Glutamatergic neuron (in vitro differentiated cells): ENCODE data around the gene NFKB1. TPM values are rescaled to one million over a fixed set of nuclear protein-coding genes. Genes with fewer than 3 reads are reported as not detected.
"Not testable (repeated sequence)": the region's sequence is repeated elsewhere in the genome, so short reads cannot be mapped to it uniquely, and the experiment has no call there.

Experiments used
- DNase-seq: peaks from one replicate; pipeline ENCODE4 v3.0.0; 2022
- H3K27ac Mint-ChIP-seq: one replicate; pipeline ENCODE4 v1.8.0; 2020; ENCODE audit warnings: mild to moderate bottlenecking, mixed read lengths, inconsistent platforms; ENCODE audit not compliant: unreplicated experiment
- H3K27me3 Mint-ChIP-seq: one replicate; pipeline ENCODE4 v1.8.0; 2020; ENCODE audit warnings: mild to moderate bottlenecking, moderate library complexity, mixed read lengths, inconsistent platforms; ENCODE audit not compliant: unreplicated experiment
- H3K36me3 Mint-ChIP-seq: one replicate; pipeline ENCODE4 v1.8.0; 2020; ENCODE audit warnings: mild to moderate bottlenecking, mixed read lengths, inconsistent platforms; ENCODE audit not compliant: unreplicated experiment
- H3K4me1 Mint-ChIP-seq: one replicate; pipeline ENCODE4 v1.8.0; 2020; ENCODE audit warnings: mild to moderate bottlenecking, low read depth, mixed read lengths, inconsistent platforms; ENCODE audit not compliant: unreplicated experiment
- H3K4me3 Mint-ChIP-seq: one replicate; pipeline ENCODE4 v1.8.0; 2020; ENCODE audit warnings: mild to moderate bottlenecking, mixed read lengths, inconsistent platforms; ENCODE audit not compliant: unreplicated experiment
- H3K9me3 Mint-ChIP-seq: one replicate; pipeline ENCODE4 v1.8.0; 2020; ENCODE audit warnings: mild to moderate bottlenecking, moderate library complexity, mixed read lengths, inconsistent platforms; ENCODE audit not compliant: unreplicated experiment
- total RNA-seq: library from RNA; stranded (reverse); fragmentation: NEBNext Ultra II Directional; extraction: Animal tissue kit (Norgen Biotek cat#: 25700); gene quantifications from one replicate; pipeline ENCODE4 v1.2.1, GENCODE V29; 2021; ENCODE audit not compliant: unreplicated experiment
- TF ChIP-seq, protein P1 (sequence below): fragments of 200-600 bp; sonication (generic); IDR thresholded peaks from one replicate; pipeline ENCODE4 v1.5.0; 2021; ENCODE audit not compliant: partially characterized antibody, unreplicated experiment

NFKB1 gene
- total RNA-seq, 1 donor from 2014 or later, result 3.2 TPM

DNA sequence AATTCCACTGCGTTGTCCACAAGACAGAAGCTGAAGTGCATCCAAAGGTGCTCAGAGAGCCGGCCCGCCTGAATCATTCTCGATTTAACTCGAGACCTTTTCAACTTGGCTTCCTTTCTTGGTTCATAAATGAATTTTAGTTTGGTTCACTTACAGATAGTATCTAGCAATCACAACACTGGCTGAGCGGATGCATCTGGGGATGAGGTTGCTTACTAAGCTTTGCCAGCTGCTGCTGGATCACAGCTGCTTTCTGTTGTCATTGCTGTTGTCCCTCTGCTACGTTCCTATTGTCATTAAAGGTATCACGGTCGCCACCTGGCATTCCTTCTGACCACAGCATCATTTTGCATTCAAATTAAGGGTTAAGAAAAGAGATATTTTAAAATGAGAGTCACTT lies 115.5 kb downstream of the NFKB1 start:
- DNase-seq, result peak; percentile 38
- TF ChIP-seq, protein P1, sequence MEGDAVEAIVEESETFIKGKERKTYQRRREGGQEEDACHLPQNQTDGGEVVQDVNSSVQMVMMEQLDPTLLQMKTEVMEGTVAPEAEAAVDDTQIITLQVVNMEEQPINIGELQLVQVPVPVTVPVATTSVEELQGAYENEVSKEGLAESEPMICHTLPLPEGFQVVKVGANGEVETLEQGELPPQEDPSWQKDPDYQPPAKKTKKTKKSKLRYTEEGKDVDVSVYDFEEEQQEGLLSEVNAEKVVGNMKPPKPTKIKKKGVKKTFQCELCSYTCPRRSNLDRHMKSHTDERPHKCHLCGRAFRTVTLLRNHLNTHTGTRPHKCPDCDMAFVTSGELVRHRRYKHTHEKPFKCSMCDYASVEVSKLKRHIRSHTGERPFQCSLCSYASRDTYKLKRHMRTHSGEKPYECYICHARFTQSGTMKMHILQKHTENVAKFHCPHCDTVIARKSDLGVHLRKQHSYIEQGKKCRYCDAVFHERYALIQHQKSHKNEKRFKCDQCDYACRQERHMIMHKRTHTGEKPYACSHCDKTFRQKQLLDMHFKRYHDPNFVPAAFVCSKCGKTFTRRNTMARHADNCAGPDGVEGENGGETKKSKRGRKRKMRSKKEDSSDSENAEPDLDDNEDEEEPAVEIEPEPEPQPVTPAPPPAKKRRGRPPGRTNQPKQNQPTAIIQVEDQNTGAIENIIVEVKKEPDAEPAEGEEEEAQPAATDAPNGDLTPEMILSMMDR, result no peak
- Mint-ChIP-seq H3K9me3 (peaks cover 7% of the 10 kb centered on the region), H3K27me3 (no peaks in the 10 kb centered on the region), H3K27ac (peak overlapping the region; percentile 18), H3K36me3 (no peaks in the 10 kb centered on the region), H3K4me3 (no peak overlapping the region), H3K4me1 (peaks cover 19% of the 10 kb centered on the region)

DNA sequence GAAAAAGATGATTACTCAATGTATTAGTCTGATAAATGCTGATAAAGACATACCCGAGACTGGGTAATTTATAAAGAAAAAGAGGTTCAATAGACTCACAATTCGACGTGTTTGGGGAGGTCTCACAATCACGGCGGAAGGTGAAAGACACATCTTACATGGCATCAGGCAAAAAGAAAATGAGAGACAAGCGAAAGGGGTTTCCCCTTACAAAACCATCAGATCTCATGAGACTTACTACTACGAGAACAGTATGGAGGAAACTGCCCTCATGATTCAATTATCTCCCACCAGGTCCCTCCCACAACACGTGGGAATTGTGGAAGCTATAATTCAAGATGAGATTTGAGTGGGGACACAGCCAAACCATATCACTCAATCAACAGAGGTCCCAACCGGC lies 117.9 kb downstream of the NFKB1 start:
- not testable (repeated sequence) for H3K4me3 Mint-ChIP-seq, H3K27me3 Mint-ChIP-seq, DNase-seq, H3K9me3 Mint-ChIP-seq, H3K27ac Mint-ChIP-seq, H3K36me3 Mint-ChIP-seq
- H3K4me1 Mint-ChIP-seq, result peaks cover 19% of the 10 kb centered on the region

DNA sequence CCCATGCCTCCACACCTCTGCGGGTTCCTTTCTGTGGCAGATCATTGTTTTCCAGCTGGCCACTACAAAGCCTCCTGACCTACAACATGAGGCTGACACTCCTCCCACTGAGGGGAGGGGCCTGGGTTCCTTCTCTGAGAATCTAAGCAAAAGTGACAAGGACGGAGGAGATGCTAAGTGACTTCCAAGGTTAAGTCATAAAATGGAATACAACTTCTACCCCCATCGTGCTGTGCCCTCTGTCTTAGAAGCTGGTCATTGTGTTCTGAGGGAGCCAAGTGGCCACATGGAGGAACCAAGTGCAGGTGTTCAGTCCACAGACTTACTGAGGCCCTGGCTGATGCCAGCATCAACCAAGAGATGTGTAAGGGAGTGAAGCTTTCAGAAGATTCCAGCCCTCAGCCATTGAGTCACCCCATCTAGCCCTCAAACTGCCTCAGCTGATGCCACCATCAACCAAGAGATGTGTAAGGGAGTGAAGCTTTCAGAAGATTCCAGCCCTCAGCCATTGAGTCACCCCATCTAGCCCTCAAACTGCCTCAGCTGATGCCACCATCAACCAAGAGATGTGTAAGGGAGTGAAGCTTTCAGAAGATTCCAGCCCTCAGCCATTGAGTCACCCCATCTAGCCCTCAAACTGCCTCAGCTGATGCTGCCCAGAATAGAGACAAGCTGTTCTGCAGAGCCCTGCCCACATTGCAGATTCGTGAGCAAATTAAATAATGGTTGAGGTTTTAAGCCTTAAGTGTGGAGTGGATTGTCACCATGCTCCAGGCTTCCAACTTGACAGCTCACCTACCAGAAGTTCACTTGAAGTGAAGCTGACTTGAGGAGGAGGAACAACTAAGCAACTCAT lies 118.8 kb downstream of the NFKB1 start:
- not testable (repeated sequence) for H3K27me3 Mint-ChIP-seq, H3K4me3 Mint-ChIP-seq, H3K36me3 Mint-ChIP-seq, DNase-seq, H3K9me3 Mint-ChIP-seq, H3K27ac Mint-ChIP-seq
- H3K4me1 Mint-ChIP-seq, result peaks cover 17% of the 10 kb centered on the region

DNA sequence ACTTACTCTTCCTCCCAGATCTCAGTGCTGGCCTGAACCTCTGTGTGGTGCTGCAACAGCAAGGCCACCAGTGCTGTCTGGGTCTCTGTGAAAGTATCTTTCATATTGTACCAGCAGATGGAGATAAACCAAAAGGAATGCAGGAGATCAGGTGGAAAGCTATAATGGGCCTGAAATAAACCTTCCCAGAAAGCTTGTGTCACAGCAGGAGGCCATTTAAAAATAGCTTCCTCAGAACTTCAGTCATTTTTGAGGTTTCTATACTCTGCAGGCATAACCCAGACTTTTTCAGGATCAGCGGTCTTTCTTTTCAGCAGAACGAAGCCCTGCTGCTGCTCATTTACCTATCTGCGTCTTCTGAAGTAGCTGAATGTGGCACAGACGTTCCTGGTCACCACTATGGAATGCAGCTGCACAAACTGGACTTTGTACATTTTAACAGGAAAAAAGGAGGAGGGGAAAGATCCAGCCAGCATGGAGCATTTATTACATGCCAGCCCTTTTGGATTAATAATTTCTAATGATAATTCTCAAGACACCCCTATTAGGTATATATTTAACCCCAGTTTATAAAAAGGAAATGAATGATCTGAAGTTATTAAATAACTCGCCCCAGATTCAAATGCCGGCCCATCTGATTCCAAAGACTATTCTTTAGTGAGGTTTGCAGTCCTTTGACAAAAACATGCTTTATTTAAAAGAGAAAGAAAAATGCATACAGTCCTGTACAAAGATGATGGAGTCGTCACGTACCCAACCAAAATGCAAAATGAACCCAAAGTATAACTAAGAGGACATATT lies 119.7 kb downstream of the NFKB1 start:
- no peak overlapping the region for H3K4me3 Mint-ChIP-seq

DNA sequence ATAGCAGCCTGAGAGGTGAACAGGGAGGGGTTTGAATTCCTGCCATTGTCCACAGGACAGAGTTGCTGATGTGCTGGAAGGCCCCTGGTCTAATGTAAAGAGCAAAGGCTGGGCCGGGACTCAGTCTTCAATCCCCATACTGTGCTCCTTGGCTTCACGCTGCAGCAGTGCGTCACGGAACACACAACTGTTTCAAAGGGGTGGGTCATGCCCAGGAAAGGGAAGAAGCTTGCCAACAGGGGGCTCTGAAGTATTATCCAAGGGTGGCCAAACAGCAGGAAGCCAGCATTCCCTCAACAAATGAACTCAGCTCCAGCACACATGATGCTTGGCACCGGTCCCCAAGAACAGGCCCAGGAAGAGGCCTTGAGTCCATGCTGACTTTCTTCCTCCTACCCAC lies 122.5 kb downstream of the NFKB1 start:
- Mint-ChIP-seq H3K27ac (no peak overlapping the region), H3K27me3 (peaks cover 4% of the 10 kb centered on the region), H3K9me3 (peaks cover 2% of the 10 kb centered on the region), H3K4me3 (no peak overlapping the region), H3K36me3 (no peaks in the 10 kb centered on the region), H3K4me1 (peaks cover 4% of the 10 kb centered on the region)
- no peak for DNase-seq
- TF ChIP-seq, protein P1, result no peak

More for the DNA sequence above, 119.7 kb downstream of the NFKB1 start:
- no peak for DNase-seq
- H3K27ac Mint-ChIP-seq, result no peak overlapping the region
- TF ChIP-seq, protein P1, result no peak
- no peaks in the 10 kb centered on the region for H3K36me3 Mint-ChIP-seq
- peaks cover 5% of the 10 kb centered on the region for H3K9me3 Mint-ChIP-seq
- peaks cover 13% of the 10 kb centered on the region for H3K4me1 Mint-ChIP-seq
- H3K27me3 Mint-ChIP-seq, result peaks cover 4% of the 10 kb centered on the region

DNA sequence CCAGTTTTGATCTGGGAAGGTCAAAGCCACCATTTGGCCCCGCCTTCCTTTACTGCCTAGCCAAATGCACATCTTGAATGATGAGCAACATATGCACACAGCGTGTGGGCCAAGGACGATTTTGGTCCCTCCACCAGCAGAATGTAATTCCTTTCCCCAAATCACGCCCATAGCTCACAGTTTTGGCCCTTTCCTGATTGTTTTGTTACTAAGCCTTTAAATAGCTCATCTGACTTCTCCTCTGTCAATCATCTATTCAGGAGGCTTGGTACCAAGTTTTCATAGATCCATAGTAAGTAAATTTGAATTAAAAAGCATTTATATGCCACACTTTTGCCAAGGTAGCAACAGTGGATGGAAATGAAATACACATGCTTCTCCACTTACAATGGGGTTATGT lies 123.3 kb downstream of the NFKB1 start:
- peaks cover 4% of the 10 kb centered on the region for H3K27me3 Mint-ChIP-seq
- TF ChIP-seq, protein P1, result no peak
- DNase-seq, result no peak
- H3K4me3 Mint-ChIP-seq, result no peak overlapping the region
- H3K4me1 Mint-ChIP-seq, result peaks cover 6% of the 10 kb centered on the region
- peaks cover 2% of the 10 kb centered on the region for H3K9me3 Mint-ChIP-seq
- no peaks in the 10 kb centered on the region for H3K36me3 Mint-ChIP-seq
- no peak overlapping the region for H3K27ac Mint-ChIP-seq
